GM12878 (cell line): ENCODE data around the gene PGBD5. TPM values are rescaled to one million over a fixed set of nuclear protein-coding genes. Genes with fewer than 3 reads are reported as not detected.

Source experiments
- ATAC-seq: fragments of 200-7000 bp; cut with Tn5 transposase; 3 replicates; pipeline ENCODE4 v1.9.1; 2020; ENCODE audit warnings: mild to moderate bottlenecking, moderate library complexity
- BruUV-seq: library from RNA; stranded (reverse); fragments of 400-500 nt; replicated peaks from 2 replicates; lab custom pipeline; 2021; lab: Mats Ljungman, UMichigan
- CTCF ChIA-PET: fragments of 300-600 bp; sonication (Branson Sonifier 250); formaldehyde crosslinking; extraction: SDS; loops from one replicate; lab custom pipeline; 2021; ENCODE audit warnings: inconsistent platforms; lab: Yijun Ruan, JAX
- POLR2A ChIA-PET: fragments of 350-600 bp; formaldehyde crosslinking; extraction: SDS; loops from one replicate; lab custom pipeline; 2021; ENCODE audit warnings: inconsistent platforms; lab: Charles Lee
- RAD21 ChIA-PET: fragments of 300-600 bp; sonication (Branson Sonifier 250); formaldehyde crosslinking; loops from one replicate; lab custom pipeline; 2023; ENCODE audit warnings: antibody characterized with exemption; ENCODE audit not compliant: unreplicated experiment; lab: Charles Lee
- SMC1A ChIA-PET: fragments of 300-600 bp; sonication (Branson Sonifier 250); formaldehyde crosslinking; loops from one replicate; lab custom pipeline; 2023; ENCODE audit not compliant: unreplicated experiment, uncharacterized antibody; lab: Charles Lee
- DNase-seq: peaks from one replicate; pipeline ENCODE4 v3.0.0-alpha.2; 2011; ENCODE audit warnings: low read depth, low spot score
- FAIRE-seq: peaks from 3 replicates; lab custom pipeline; 2011; peaks lifted over from hg19 to GRCh38; lab: Jason Lieb, UNC
- H2AFZ ChIP-seq: 2 replicates; pipeline ENCODE4 v1.6.0; 2011; ENCODE audit warnings: low read depth, low read length, control low read depth; ENCODE audit not compliant: control insufficient read depth
- H3K27ac ChIP-seq: 2 replicates; pipeline ENCODE4 v1.5.1; 2011; ENCODE audit warnings: control low read depth; ENCODE audit not compliant: control insufficient read depth, insufficient read depth
- H3K27me3 ChIP-seq, 2 experiments: replicated peaks in 1 of 2; 2 replicates each; pipeline versions ENCODE4 v1.6.0 to v1.6.1; 2011; ENCODE audit warnings: low read length in 1 of 2; ENCODE audit not compliant: control insufficient read depth in 2 of 2, insufficient read depth in 2 of 2
- H3K36me3 ChIP-seq, 2 experiments: 2 replicates each; pipeline ENCODE4 v1.5.1; 2011; ENCODE audit warnings: low read length in 1 of 2; ENCODE audit not compliant: control insufficient read depth in 2 of 2, insufficient read depth in 2 of 2
- H3K4me1 ChIP-seq: 2 replicates; pipeline ENCODE4 v1.6.1; 2011; ENCODE audit warnings: mild to moderate bottlenecking, low read length, moderate library complexity, mixed read lengths; ENCODE audit not compliant: control insufficient read depth, insufficient read depth
- H3K4me2 ChIP-seq: 2 replicates; pipeline ENCODE4 v1.6.0; 2011; ENCODE audit warnings: control low read depth; ENCODE audit not compliant: control insufficient read depth, insufficient read depth
- H3K4me3 ChIP-seq: fragments of 200-600 bp; sonication (generic); 2 replicates; pipeline ENCODE4 v1.5.1; 2016
- H3K79me2 ChIP-seq: 2 replicates; pipeline ENCODE4 v1.6.0; 2011; ENCODE audit warnings: low read length; ENCODE audit not compliant: control insufficient read depth, insufficient read depth
- H3K9ac ChIP-seq: 2 replicates; pipeline ENCODE4 v1.8.0; 2011; ENCODE audit warnings: low read length, control low read depth, mixed read lengths; ENCODE audit not compliant: control insufficient read depth, insufficient read depth
- H3K9me3 ChIP-seq: replicated peaks from 3 replicates; pipeline ENCODE4 v1.5.1; 2011; ENCODE audit warnings: mild to moderate bottlenecking, low read length; ENCODE audit not compliant: control insufficient read depth, insufficient read depth
- H4K20me1 ChIP-seq: 2 replicates; pipeline ENCODE4 v1.6.0; 2011; ENCODE audit not compliant: control insufficient read depth, insufficient read depth
- CREB1 ChIP-seq: IDR thresholded peaks from 2 replicates; pipeline ENCODE4 v1.6.1; 2012; ENCODE audit warnings: low read depth, mild to moderate bottlenecking, inconsistent platforms
- RAD21 ChIP-seq: IDR thresholded peaks from 2 replicates; pipeline ENCODE4 v1.6.1; 2011; ENCODE audit warnings: mild to moderate bottlenecking, low read depth, low read length, moderate library complexity; ENCODE audit not compliant: insufficient read depth
- RCOR1 ChIP-seq: conservative IDR thresholded peaks from 2 replicates; pipeline ENCODE4 v1.6.1; 2012; ENCODE audit warnings: low read depth, low read length, improper control_type of control experiment
- SMC3 ChIP-seq: IDR thresholded peaks from 2 replicates; pipeline ENCODE4 v1.6.1; 2011; ENCODE audit warnings: low read length, improper control_type of control experiment, borderline replicate concordance
- SPI1 ChIP-seq: IDR thresholded peaks from 2 replicates; pipeline ENCODE4 v1.6.1; 2011; ENCODE audit warnings: low read depth, mild to moderate bottlenecking, low read length, moderate library complexity, borderline replicate concordance; ENCODE audit not compliant: insufficient read depth
- WGBS: methylation state at CpG from one replicate; pipeline ENCODE4 v1.1.6; 2016; ENCODE audit warnings: low lambda C conversion rate; ENCODE audit not compliant: insufficient replicate concordance, insufficient coverage; ENCODE audit errors: missing lambda C conversion rate; 5-methylcytosine and 5-hydroxymethylcytosine counted together
- in situ Hi-C: fragments of 300-500 bp; cut with MboI; formaldehyde crosslinking; loops from 9 replicates; pipeline ENCODE4 v1.14.3; 2018; ENCODE audit warnings: mixed read lengths
- intact Hi-C: fragments of 100-400 bp; cut with micrococcal nuclease; formaldehyde crosslinking; loops from one replicate; pipeline ENCODE4 v1.14.2; 2022; ENCODE audit not compliant: unreplicated experiment
- polyA plus RNA-seq, 11 experiments: library from polyadenylated mRNA; depleted of rRNA in 4 of 11; unstranded in 6 of 11; stranded (reverse) in 5 of 11; fragments of >200 nt; fragmentation: Nextera tagmentation in 4 of 11; fragmentation: Illumina TruSeq in 1 of 11; extraction: Ambion mirVana in 4 of 11; extraction: Trizol in 1 of 11; gene quantifications; 1 replicate in 1 of 11; 2 replicates in 10 of 11; pipeline versions ENCODE4 v1.2.1 to v1.2.3, GENCODE V29; 2011 to 2016; ENCODE audit warnings: inconsistent platforms in 2 of 11, missing spikeins in 2 of 11, low read depth in 1 of 11
- total RNA-seq, 4 experiments: library from RNA; depleted of rRNA in 3 of 4; stranded (reverse); fragments of >200 nt in 3 of 4; fragmentation: Illumina TruSeq in 1 of 4; extraction: Trizol in 1 of 4; gene quantifications; 2 replicates each; pipeline versions ENCODE4 v1.2.1 to v1.2.3, GENCODE V29; 2013 to 2021
- TF ChIP-seq, protein P1 (sequence below), 3 experiments: IDR thresholded peaks in 2 of 3; conservative IDR thresholded peaks in 1 of 3; 2 replicates each; pipeline ENCODE4 v1.5.1; 2011; ENCODE audit warnings: low read depth in 3 of 3, low read length in 3 of 3, mild to moderate bottlenecking in 3 of 3, control low read depth in 2 of 3, moderate library complexity in 2 of 3, inconsistent platforms in 1 of 3, mixed read lengths in 1 of 3; ENCODE audit not compliant: control insufficient read depth in 2 of 3, insufficient read depth in 1 of 3; ENCODE audit errors: extremely low read depth in 1 of 3

Gene PGBD5
- total and polyA plus RNA-seq, 10 of the 15 experiments (the other 5 are each of a cell fraction or from before 2014, with no cell fraction given), result 0.03 TPM; not detected in 9

DNA sequence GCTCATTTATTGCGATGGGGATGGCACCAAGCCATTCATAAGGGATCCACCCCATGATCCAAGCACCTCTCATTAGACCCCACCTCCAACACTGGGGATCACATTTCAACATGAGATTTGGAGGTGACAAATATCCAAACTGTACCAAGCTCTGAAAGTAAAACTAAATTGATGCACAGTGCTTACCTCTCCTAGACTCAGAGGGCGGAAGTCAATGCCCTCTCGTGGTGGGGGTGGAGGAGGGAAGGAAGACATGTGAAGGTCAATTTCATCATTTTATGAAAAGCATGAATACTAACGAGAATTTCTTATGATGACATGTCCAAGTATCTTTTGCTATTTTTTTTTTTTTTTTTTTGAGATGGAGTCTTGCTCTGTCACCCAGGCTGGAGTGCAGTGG, 120.0 kb downstream of the PGBD5 start:
- in situ Hi-C loops (loop anchor here (5.0 kb wide), 1 partner anchor 1049 kb away; no protein-coding TSS in a partner anchor), intact Hi-C loops (no loop called here)
- 53% methylated on average over 4 of the region's 4 CpGs for WGBS
- H3K4me1 ChIP-seq, result no peaks in the 10 kb centered on the region; the same call in 1 of the 2 replicates
- H2AFZ ChIP-seq, result peak overlapping the region; percentile 26; the same call in 1 of the 2 replicates
- ChIA-PET POLR2A (interaction anchor here (0.7 kb wide), 1 partner anchor 784 kb away, joined by 5 read pairs; no protein-coding TSS in a partner anchor), RAD21 (interaction anchor here (0.7 to 3.4 kb wide), 13 partner anchors 8 to 798 kb away, joined by 3 to 17 read pairs (median 3); no protein-coding TSS in a partner anchor), SMC1A (interaction anchor here (0.7 to 2.2 kb wide), 8 partner anchors 37 to 645 kb away, joined by 3 to 16 read pairs (median 4); no protein-coding TSS in a partner anchor), CTCF (interaction anchor here (0.7 to 5.3 kb wide), 12 partner anchors 8 to 646 kb away, joined by 3 to 37 read pairs (median 4); no protein-coding TSS in a partner anchor)
- no peaks in the 10 kb centered on the region for H3K79me2 ChIP-seq
- no peaks in the 10 kb centered on the region for H4K20me1 ChIP-seq
- no TSS peak for BruUV-seq
- H3K9me3 ChIP-seq, result no peaks in the 10 kb centered on the region
- no peaks in the 10 kb centered on the region for H3K27me3 ChIP-seq
- DNase-seq (no peak), FAIRE-seq (no peak), ATAC-seq (peak; percentile 79)
- no peak overlapping the region for H3K4me3 ChIP-seq
- H3K9ac ChIP-seq, result no peak overlapping the region
- no peaks in the 10 kb centered on the region for H3K36me3 ChIP-seq
- TF ChIP-seq CREB1 (no peak), SPI1 (no peak), SMC3 (0 out of 2 replicates have a peak, but pooled peaks have one; percentile 18), RAD21 (peak; percentile 60), RCOR1 (no peak)
- TF ChIP-seq, protein P1, sequence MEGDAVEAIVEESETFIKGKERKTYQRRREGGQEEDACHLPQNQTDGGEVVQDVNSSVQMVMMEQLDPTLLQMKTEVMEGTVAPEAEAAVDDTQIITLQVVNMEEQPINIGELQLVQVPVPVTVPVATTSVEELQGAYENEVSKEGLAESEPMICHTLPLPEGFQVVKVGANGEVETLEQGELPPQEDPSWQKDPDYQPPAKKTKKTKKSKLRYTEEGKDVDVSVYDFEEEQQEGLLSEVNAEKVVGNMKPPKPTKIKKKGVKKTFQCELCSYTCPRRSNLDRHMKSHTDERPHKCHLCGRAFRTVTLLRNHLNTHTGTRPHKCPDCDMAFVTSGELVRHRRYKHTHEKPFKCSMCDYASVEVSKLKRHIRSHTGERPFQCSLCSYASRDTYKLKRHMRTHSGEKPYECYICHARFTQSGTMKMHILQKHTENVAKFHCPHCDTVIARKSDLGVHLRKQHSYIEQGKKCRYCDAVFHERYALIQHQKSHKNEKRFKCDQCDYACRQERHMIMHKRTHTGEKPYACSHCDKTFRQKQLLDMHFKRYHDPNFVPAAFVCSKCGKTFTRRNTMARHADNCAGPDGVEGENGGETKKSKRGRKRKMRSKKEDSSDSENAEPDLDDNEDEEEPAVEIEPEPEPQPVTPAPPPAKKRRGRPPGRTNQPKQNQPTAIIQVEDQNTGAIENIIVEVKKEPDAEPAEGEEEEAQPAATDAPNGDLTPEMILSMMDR (IDR thresholded peaks at IDR 0.05 in 2 of 3, conservative IDR thresholded peaks at IDR 0.05 in 1 of 3; ENCODE audit: control insufficient read depth in 2 of 3, extremely low read depth in 1 of 3, insufficient read depth in 1 of 3, low read depth in 3 of 3, low read length in 3 of 3), result peak; percentile 29 to 50 (median 35); a peak in 4 of 6 replicates
- no peak overlapping the region for H3K27ac ChIP-seq
- no peak overlapping the region for H3K4me2 ChIP-seq
